Measurements from ENCODE around the gene WARS2.
A peak's percentile ranks its signal among the peaks of the same experiment; 100 is the strongest.

Gene WARS2

DNA sequence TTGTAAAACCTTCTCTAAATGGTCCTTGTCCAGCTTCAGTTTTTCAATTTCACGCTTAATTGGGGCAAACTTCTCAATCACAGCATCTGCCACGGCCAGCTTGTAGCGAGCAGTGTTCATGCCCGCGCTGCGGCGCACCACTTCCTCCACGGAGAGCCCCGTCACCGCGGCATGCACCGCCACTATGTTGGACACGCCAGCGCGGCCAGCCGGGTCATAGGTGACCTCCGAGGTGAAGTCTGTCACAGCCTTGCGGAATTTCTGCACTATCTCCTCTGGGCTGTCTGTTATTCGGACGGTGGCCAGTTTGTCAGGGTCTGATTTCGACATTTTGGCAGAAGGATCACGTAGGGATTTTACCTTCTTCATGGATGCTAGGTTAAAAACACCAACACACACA is 107.5 kb downstream of the WARS2 start:
- TF ChIP-seq, protein P1, sequence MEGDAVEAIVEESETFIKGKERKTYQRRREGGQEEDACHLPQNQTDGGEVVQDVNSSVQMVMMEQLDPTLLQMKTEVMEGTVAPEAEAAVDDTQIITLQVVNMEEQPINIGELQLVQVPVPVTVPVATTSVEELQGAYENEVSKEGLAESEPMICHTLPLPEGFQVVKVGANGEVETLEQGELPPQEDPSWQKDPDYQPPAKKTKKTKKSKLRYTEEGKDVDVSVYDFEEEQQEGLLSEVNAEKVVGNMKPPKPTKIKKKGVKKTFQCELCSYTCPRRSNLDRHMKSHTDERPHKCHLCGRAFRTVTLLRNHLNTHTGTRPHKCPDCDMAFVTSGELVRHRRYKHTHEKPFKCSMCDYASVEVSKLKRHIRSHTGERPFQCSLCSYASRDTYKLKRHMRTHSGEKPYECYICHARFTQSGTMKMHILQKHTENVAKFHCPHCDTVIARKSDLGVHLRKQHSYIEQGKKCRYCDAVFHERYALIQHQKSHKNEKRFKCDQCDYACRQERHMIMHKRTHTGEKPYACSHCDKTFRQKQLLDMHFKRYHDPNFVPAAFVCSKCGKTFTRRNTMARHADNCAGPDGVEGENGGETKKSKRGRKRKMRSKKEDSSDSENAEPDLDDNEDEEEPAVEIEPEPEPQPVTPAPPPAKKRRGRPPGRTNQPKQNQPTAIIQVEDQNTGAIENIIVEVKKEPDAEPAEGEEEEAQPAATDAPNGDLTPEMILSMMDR (IDR thresholded peaks at IDR 0.05; ENCODE audit: poor library complexity, severe bottlenecking): no peak
- Histone ChIP-seq H3K36me3 (ENCODE audit: low read depth) (no peaks in the 10 kb centered on the region), H3K4me3 (ENCODE audit: severe bottlenecking) (no peak overlapping the region), H3K27me3 (ENCODE audit: insufficient read depth, poor library complexity, severe bottlenecking) (no peaks in the 10 kb centered on the region), H3K4me1 (ENCODE audit: insufficient read depth, poor library complexity, severe bottlenecking) (no peaks in the 10 kb centered on the region), H3K9me3 (ENCODE audit: severe bottlenecking) (no peaks in the 10 kb centered on the region), H3K27ac (ENCODE audit: poor library complexity, severe bottlenecking) (no peak overlapping the region)
- DNase-seq (ENCODE audit: low spot score) (no peak), ATAC-seq (ENCODE audit: low read depth) (no peak)

DNA sequence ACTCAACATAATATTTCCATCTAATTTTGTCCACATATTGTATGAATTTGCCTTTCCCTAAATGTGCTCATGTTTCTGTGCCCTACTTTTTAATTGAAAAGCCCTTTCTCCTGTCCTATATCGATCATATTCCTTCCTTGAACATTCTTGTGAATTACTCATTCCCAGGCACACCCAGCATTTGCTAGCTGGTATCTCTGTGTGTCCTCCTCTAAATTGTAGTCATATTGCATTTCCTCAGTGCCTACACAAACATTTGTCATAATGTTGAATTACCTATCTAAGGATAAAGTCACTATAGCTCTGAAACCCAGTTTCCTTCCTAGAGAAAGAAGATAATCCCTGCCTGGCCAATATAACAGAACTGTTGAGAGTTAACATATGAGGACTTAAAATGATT is 112.7 kb downstream of the WARS2 start:
- Histone ChIP-seq H3K27me3 (ENCODE audit: insufficient read depth, poor library complexity, severe bottlenecking) (no peaks in the 10 kb centered on the region), H3K4me3 (ENCODE audit: severe bottlenecking) (no peak overlapping the region), H3K27ac (ENCODE audit: poor library complexity, severe bottlenecking) (no peak overlapping the region), H3K36me3 (ENCODE audit: low read depth) (no peaks in the 10 kb centered on the region), H3K4me1 (ENCODE audit: insufficient read depth, poor library complexity, severe bottlenecking) (no peaks in the 10 kb centered on the region), H3K9me3 (ENCODE audit: severe bottlenecking) (no peaks in the 10 kb centered on the region)
- ATAC-seq (ENCODE audit: low read depth) (no peak), DNase-seq (ENCODE audit: low spot score) (no peak)
- TF ChIP-seq, protein P1 (IDR thresholded peaks at IDR 0.05; ENCODE audit: poor library complexity, severe bottlenecking): no peak

DNA sequence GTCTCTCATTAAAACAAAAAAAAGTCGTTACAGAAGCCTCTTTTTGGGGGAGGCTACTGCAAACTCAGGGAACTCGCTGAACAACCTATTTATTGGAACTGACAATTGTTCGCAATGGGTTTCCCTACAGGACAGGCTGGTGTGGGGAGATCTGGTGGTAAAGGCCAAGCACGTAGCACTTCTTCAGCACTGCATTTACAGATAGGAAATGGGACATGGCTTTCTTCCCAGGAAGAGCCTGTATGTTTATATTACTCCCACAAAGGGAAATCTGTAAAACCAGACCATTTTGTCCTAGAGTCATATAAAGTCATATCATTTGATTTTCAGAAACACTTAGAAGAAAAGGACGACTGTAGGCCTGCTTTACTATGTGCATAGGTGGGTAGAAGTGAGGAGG is 113.5 kb downstream of the WARS2 start:
- Histone ChIP-seq H3K27me3 (ENCODE audit: insufficient read depth, poor library complexity, severe bottlenecking) (no peaks in the 10 kb centered on the region), H3K27ac (ENCODE audit: poor library complexity, severe bottlenecking) (no peak overlapping the region), H3K36me3 (ENCODE audit: low read depth) (no peaks in the 10 kb centered on the region), H3K4me3 (ENCODE audit: severe bottlenecking) (no peak overlapping the region), H3K4me1 (ENCODE audit: insufficient read depth, poor library complexity, severe bottlenecking) (no peaks in the 10 kb centered on the region), H3K9me3 (ENCODE audit: severe bottlenecking) (no peaks in the 10 kb centered on the region)
- ATAC-seq (ENCODE audit: low read depth) (no peak), DNase-seq (ENCODE audit: low spot score) (no peak)
- TF ChIP-seq, protein P1 (IDR thresholded peaks at IDR 0.05; ENCODE audit: poor library complexity, severe bottlenecking): no peak

DNA sequence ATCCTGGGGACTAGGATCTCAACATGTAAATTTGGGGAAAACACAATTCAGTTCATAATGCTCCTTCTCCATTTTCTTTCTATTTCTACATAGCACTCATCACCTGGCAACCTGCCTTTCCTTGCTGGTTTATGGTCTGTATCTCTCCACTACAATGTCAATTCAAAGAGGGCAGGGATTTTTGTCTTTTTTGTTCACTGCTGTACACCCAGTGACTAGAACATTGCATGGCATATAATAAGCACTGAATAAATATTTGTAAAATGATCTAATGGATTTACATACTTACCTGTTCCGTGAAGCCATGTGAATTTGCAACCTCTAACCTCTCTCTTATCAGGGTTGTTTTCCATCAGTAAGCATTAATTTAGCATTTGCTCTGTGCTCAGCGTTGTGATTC is 124.9 kb downstream of the WARS2 start:
- no peak for DNase-seq (ENCODE audit: low spot score)
- no peak overlapping the region for H3K27ac ChIP-seq (ENCODE audit: poor library complexity, severe bottlenecking)
- no peaks in the 10 kb centered on the region for H3K36me3 ChIP-seq (ENCODE audit: low read depth)
- no peaks in the 10 kb centered on the region for H3K4me1 ChIP-seq (ENCODE audit: insufficient read depth, poor library complexity, severe bottlenecking)
- ATAC-seq (ENCODE audit: low read depth): no peak
- H3K27me3 ChIP-seq (ENCODE audit: insufficient read depth, poor library complexity, severe bottlenecking): no peaks in the 10 kb centered on the region
- H3K9me3 ChIP-seq (ENCODE audit: severe bottlenecking): no peaks in the 10 kb centered on the region
- TF ChIP-seq, protein P1 (IDR thresholded peaks at IDR 0.05; ENCODE audit: poor library complexity, severe bottlenecking): no peak
- H3K4me3 ChIP-seq (ENCODE audit: severe bottlenecking): no peak overlapping the region

GRCh38 chr1:119012383-119012782 is 128.1 kb downstream of the WARS2 start:
- Histone ChIP-seq H3K27me3 (ENCODE audit: insufficient read depth, poor library complexity, severe bottlenecking) (peaks cover 14% of the 10 kb centered on the region), H3K4me1 (ENCODE audit: insufficient read depth, poor library complexity, severe bottlenecking) (no peaks in the 10 kb centered on the region), H3K9me3 (ENCODE audit: severe bottlenecking) (no peaks in the 10 kb centered on the region), H3K4me3 (ENCODE audit: severe bottlenecking) (no peak overlapping the region), H3K36me3 (ENCODE audit: low read depth) (no peaks in the 10 kb centered on the region), H3K27ac (ENCODE audit: poor library complexity, severe bottlenecking) (no peak overlapping the region)
- DNase-seq (ENCODE audit: low spot score) (no peak), ATAC-seq (ENCODE audit: low read depth) (peak; percentile 57)
- TF ChIP-seq, protein P1 (IDR thresholded peaks at IDR 0.05; ENCODE audit: poor library complexity, severe bottlenecking): no peak

Data from RWPE2 (cell line).